Kidney (tissue), 14 donors: ENCODE results near the gene AP5M1. TPM values are rescaled to one million over a fixed set of nuclear protein-coding genes. Genes with fewer than 3 reads are reported as not detected.

Source experiments
- DNase-seq, 5 donors: peaks; one replicate each; pipeline ENCODE4 v3.0.0-alpha.2; 2013 to 2020
- FAIRE-seq: peaks from 2 replicates; lab custom pipeline; 2012; peaks lifted over from hg19 to GRCh38; lab: Jason Lieb, UNC
- H3K27ac ChIP-seq, 2 donors: one replicate each; pipeline ENCODE4 v1.7.0; 2013; ENCODE audit warnings: low read depth in 2 of 2, low read length in 2 of 2, inconsistent platforms in 1 of 2
- H3K27me3 ChIP-seq: one replicate; pipeline ENCODE4 v1.7.1; 2013; ENCODE audit warnings: low read length, inconsistent platforms; ENCODE audit not compliant: control insufficient read depth, insufficient read depth
- H3K36me3 ChIP-seq, 3 donors: one replicate each; pipeline versions ENCODE4 v1.7.0 to v1.7.1; 2013; ENCODE audit warnings: low read length in 3 of 3, control low read depth in 1 of 3, inconsistent platforms in 1 of 3; ENCODE audit not compliant: insufficient read depth in 3 of 3, control insufficient read depth in 2 of 3
- H3K4me1 ChIP-seq, 3 donors: one replicate each; pipeline versions ENCODE4 v1.7.0 to v1.7.1; 2013; ENCODE audit warnings: low read length in 3 of 3, inconsistent platforms in 1 of 3, low read depth in 1 of 3; ENCODE audit not compliant: control insufficient read depth in 2 of 3, insufficient read depth in 2 of 3
- H3K4me3 ChIP-seq, 3 donors: one replicate each; pipeline versions ENCODE4 v1.7.0 to v1.8.1; 2013; ENCODE audit warnings: low read length in 3 of 3, control low read depth in 1 of 3, inconsistent platforms in 1 of 3
- H3K9ac ChIP-seq, 3 donors: one replicate each; pipeline versions ENCODE4 v1.7.0 to v1.7.1; 2013; ENCODE audit warnings: low read length in 3 of 3, control low read depth in 1 of 3, inconsistent platforms in 1 of 3
- H3K9me3 ChIP-seq, 3 donors: one replicate each; pipeline versions ENCODE4 v1.7.0 to v1.7.1; 2013; ENCODE audit warnings: low read length in 3 of 3, control low read depth in 1 of 3, inconsistent platforms in 1 of 3; ENCODE audit not compliant: control insufficient read depth in 2 of 3, insufficient read depth in 1 of 3
- intact Hi-C: fragments of 100-400 bp; cut with DNase I; formaldehyde crosslinking; loops from one replicate; pipeline ENCODE4 v1.11.1; 2022
- polyA plus RNA-seq: library from polyadenylated mRNA; stranded (reverse); fragments of 350-450 nt; fragmentation: Illumina TruSeq; extraction: RNeasy Lipid Tissue Mini Kit (QIAGEN cat#74804); gene quantifications from one replicate; pipeline ENCODE4 v1.2.3, GENCODE V29; 2014; ENCODE audit warnings: low read depth, low replicate concordance; ENCODE audit not compliant: insufficient read depth
- total RNA-seq: library from RNA; stranded (reverse); fragmentation: NEBNext Ultra II Directional; extraction: Animal tissue kit (Norgen Biotek cat#: 25700); gene quantifications from one replicate; pipeline ENCODE4 v1.2.1, GENCODE V29; 2021
- TF ChIP-seq, protein P1 (sequence below): IDR thresholded peaks from 3 replicates; pipeline ENCODE4 v1.5.1; 2012; ENCODE audit warnings: mild to moderate bottlenecking, moderate library complexity, borderline replicate concordance; ENCODE audit not compliant: insufficient read depth; ENCODE audit errors: extremely low read depth
- donor health status: control.
- donor health status: control.
- donor health status: control.
- donor health status: control.
- donor health status: control.
- donor health status: DM: yes; HTN: yes; CAD: no.
- donor health status: Normal renal cell carcinoma (clear cell type).

The AP5M1 gene
- total and polyA plus RNA-seq, 2 donors from 2014 or later = 18.3 to 49.4 TPM

DNA sequence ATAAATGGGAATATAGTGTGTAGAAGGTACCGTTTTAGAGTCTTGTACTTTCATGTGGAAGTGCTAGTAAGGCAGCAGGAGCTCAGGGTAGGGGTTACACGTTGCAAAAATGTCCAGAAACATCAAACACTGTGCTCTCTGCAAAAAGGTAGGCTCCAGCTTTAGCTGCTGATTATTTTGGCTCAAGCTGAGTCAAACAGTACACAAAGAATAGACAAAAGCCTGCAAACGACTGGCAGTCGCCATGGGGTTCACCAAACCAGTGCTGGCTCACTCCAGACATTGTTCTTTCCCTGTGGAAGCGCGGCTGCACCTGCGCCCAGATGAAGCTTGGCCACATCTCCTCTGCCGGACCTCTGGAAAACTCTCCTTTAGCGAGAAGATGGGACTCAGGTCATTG is 76.3 kb downstream of the AP5M1 start:
- DNase-seq = no peak
- FAIRE-seq = no peak
- no peaks in the 10 kb centered on the region for H3K36me3 ChIP-seq
- H3K4me3 ChIP-seq = no peak overlapping the region
- H3K9me3 ChIP-seq = no peaks in the 10 kb centered on the region
- H3K4me1 ChIP-seq = no peaks in the 10 kb centered on the region
- intact Hi-C loops = no loop called here
- H3K27ac ChIP-seq = no peak overlapping the region
- H3K9ac ChIP-seq = no peak overlapping the region
- H3K27me3 ChIP-seq = no peaks in the 10 kb centered on the region
- TF ChIP-seq, protein P1, sequence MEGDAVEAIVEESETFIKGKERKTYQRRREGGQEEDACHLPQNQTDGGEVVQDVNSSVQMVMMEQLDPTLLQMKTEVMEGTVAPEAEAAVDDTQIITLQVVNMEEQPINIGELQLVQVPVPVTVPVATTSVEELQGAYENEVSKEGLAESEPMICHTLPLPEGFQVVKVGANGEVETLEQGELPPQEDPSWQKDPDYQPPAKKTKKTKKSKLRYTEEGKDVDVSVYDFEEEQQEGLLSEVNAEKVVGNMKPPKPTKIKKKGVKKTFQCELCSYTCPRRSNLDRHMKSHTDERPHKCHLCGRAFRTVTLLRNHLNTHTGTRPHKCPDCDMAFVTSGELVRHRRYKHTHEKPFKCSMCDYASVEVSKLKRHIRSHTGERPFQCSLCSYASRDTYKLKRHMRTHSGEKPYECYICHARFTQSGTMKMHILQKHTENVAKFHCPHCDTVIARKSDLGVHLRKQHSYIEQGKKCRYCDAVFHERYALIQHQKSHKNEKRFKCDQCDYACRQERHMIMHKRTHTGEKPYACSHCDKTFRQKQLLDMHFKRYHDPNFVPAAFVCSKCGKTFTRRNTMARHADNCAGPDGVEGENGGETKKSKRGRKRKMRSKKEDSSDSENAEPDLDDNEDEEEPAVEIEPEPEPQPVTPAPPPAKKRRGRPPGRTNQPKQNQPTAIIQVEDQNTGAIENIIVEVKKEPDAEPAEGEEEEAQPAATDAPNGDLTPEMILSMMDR = no peak

DNA sequence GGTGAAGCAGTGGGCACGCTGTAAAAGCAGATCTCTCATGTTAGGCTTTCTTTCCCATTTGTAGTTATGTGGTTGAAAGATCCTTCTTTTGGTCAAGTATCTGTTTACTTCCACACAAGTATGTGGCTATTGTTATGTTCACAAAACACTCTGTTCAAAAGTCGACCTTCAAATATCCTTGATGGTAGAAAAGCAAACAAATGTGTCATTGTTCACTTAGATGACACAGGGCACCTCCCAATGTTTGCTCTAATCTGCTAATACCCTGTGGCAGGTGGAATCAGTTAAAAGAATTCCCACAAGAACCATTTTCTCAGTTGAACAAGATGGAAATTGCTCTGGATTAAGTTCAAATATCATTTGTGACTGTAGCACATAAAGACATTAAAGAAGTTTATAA is 78.0 kb downstream of the AP5M1 start:
- H3K27me3 ChIP-seq = no peaks in the 10 kb centered on the region
- FAIRE-seq (no peak), DNase-seq (no peak)
- H3K9me3 ChIP-seq = no peaks in the 10 kb centered on the region
- intact Hi-C loops = no loop called here
- TF ChIP-seq, protein P1 = no peak
- H3K9ac ChIP-seq = no peak overlapping the region
- no peak overlapping the region for H3K27ac ChIP-seq
- H3K4me1 ChIP-seq = no peaks in the 10 kb centered on the region
- H3K36me3 ChIP-seq = no peaks in the 10 kb centered on the region
- no peak overlapping the region for H3K4me3 ChIP-seq

Other genes starting within 250 kb of the AP5M1 start
- 52.2 TPM for gene EXOC5, start 66 bp upstream of the AP5M1 start, total RNA-seq
- gene EXOC5, start 66 bp upstream of the AP5M1 start, polyA plus RNA-seq = 11.6 TPM
- gene NAA30, start 121.6 kb downstream of the AP5M1 start, total RNA-seq = 17.1 TPM
- 9.2 TPM for gene NAA30, start 121.6 kb downstream of the AP5M1 start, polyA plus RNA-seq
- gene CCDC198, start 224.9 kb downstream of the AP5M1 start, total RNA-seq = 166 TPM
- 114 TPM for gene CCDC198, start 224.9 kb downstream of the AP5M1 start, polyA plus RNA-seq